Liver (tissue), 9 donors: ENCODE results near the gene GASK1B. TPM values are rescaled to one million over a fixed set of nuclear protein-coding genes. Genes with fewer than 3 reads are reported as not detected.

Experiments
- DNase-seq: peaks from one replicate; pipeline ENCODE4 v3.0.0-alpha.2; 2017; ENCODE audit warnings: low spot score
- H3K27ac ChIP-seq, 2 donors: one replicate each; pipeline ENCODE4 v1.7.0; 2013; ENCODE audit warnings: inconsistent platforms in 2 of 2, low read length in 2 of 2, control low read depth in 1 of 2, low read depth in 1 of 2, mild to moderate bottlenecking in 1 of 2
- H3K27me3 ChIP-seq, 4 donors: one replicate each; pipeline versions ENCODE4 v1.6.1 to v1.7.0; 2013; ENCODE audit warnings: low read length in 3 of 4, inconsistent platforms in 1 of 4, mild to moderate bottlenecking in 1 of 4, moderate library complexity in 1 of 4; ENCODE audit not compliant: control insufficient read depth in 4 of 4, insufficient read depth in 4 of 4
- H3K36me3 ChIP-seq, 4 donors: one replicate each; pipeline versions ENCODE4 v1.6.1 to v1.7.0; 2013; ENCODE audit warnings: low read length in 3 of 4, mild to moderate bottlenecking in 3 of 4, low read depth in 1 of 4, moderate library complexity in 1 of 4; ENCODE audit not compliant: control insufficient read depth in 4 of 4, insufficient read depth in 3 of 4
- H3K4me1 ChIP-seq, 4 donors: one replicate each; pipeline versions ENCODE4 v1.6.1 to v1.7.0; 2013; ENCODE audit warnings: low read length in 3 of 4, mild to moderate bottlenecking in 3 of 4, moderate library complexity in 1 of 4; ENCODE audit not compliant: control insufficient read depth in 4 of 4, insufficient read depth in 4 of 4
- H3K4me3 ChIP-seq, 3 donors: one replicate each; pipeline versions ENCODE4 v1.6.1 to v1.7.0; 2013; ENCODE audit warnings: low read length in 3 of 3, control low read depth in 1 of 3, low read depth in 1 of 3, mild to moderate bottlenecking in 1 of 3
- H3K9ac ChIP-seq, 2 donors: one replicate each; pipeline ENCODE4 v1.7.0; 2013; ENCODE audit warnings: low read length in 2 of 2, mild to moderate bottlenecking in 2 of 2, moderate library complexity in 2 of 2, control low read depth in 1 of 2, low read depth in 1 of 2
- H3K9me3 ChIP-seq, 4 donors: one replicate each; pipeline versions ENCODE4 v1.6.1 to v1.7.0; 2013; ENCODE audit warnings: low read length in 3 of 4; ENCODE audit not compliant: control insufficient read depth in 4 of 4
- EGR1 ChIP-seq, 2 donors: IDR thresholded peaks; 2 replicates each; pipeline ENCODE4 v1.6.1; 2016 to 2018; ENCODE audit warnings: antibody characterized with exemption in 2 of 2, low read depth in 2 of 2
- FOXA2 ChIP-seq: IDR thresholded peaks from 2 replicates; pipeline ENCODE4 v1.6.1; 2016; ENCODE audit warnings: antibody characterized with exemption
- GABPA ChIP-seq, 2 donors: IDR thresholded peaks in 1 of 2; conservative IDR thresholded peaks in 1 of 2; 2 replicates each; pipeline ENCODE4 v1.6.1; 2016; ENCODE audit warnings: antibody characterized with exemption in 2 of 2, mild to moderate bottlenecking in 1 of 2, moderate library complexity in 1 of 2
- HNF4A ChIP-seq, 2 donors: conservative IDR thresholded peaks; 2 replicates each; pipeline ENCODE4 v1.6.1; 2016; ENCODE audit warnings: antibody characterized with exemption in 2 of 2, mild to moderate bottlenecking in 2 of 2
- HNF4G ChIP-seq: IDR thresholded peaks from 2 replicates; pipeline ENCODE4 v1.6.1; 2016; ENCODE audit warnings: antibody characterized with exemption
- JUND ChIP-seq, 2 donors: IDR thresholded peaks; 2 replicates each; pipeline ENCODE4 v1.6.1; 2016; ENCODE audit warnings: antibody characterized with exemption in 2 of 2
- NR2F2 ChIP-seq: IDR thresholded peaks from 2 replicates; pipeline ENCODE4 v1.6.1; 2016; ENCODE audit warnings: antibody characterized with exemption
- RAD21 ChIP-seq, 2 donors: IDR thresholded peaks; 2 replicates each; pipeline ENCODE4 v1.6.1; 2016; ENCODE audit warnings: antibody characterized with exemption in 2 of 2, mild to moderate bottlenecking in 2 of 2
- RXRA ChIP-seq, 2 donors: IDR thresholded peaks; 2 replicates each; pipeline ENCODE4 v1.6.1; 2017 to 2018; ENCODE audit warnings: antibody characterized with exemption in 2 of 2, mild to moderate bottlenecking in 1 of 2
- SP1 ChIP-seq: IDR thresholded peaks from 2 replicates; pipeline ENCODE4 v1.6.1; 2018; ENCODE audit warnings: antibody characterized with exemption, mild to moderate bottlenecking
- TAF1 ChIP-seq: conservative IDR thresholded peaks from 2 replicates; pipeline ENCODE4 v1.6.1; 2016; ENCODE audit warnings: antibody characterized with exemption, mild to moderate bottlenecking
- WGBS: extraction: QIAGEN DNeasy Blood & Tissue Kit; methylation state at CpG from one replicate; pipeline ENCODE4 v1.1.7; 2013; 5-methylcytosine and 5-hydroxymethylcytosine counted together
- polyA plus RNA-seq, 2 donors: library from polyadenylated mRNA; stranded (reverse) in 1 of 2; unstranded in 1 of 2; fragments of 200-250 nt in 1 of 2; fragments of >200 nt in 1 of 2; fragmentation: Nextera tagmentation in 1 of 2; extraction: Ambion mirVana in 1 of 2; gene quantifications; one replicate each; pipeline versions ENCODE4 v1.2.1 to v1.2.3, GENCODE V29; 2013 to 2015
- total RNA-seq, 2 donors: library from RNA; depleted of rRNA; stranded (reverse); fragments of >200 nt; gene quantifications; one replicate each; pipeline ENCODE4 v1.2.3, GENCODE V29; 2014
- TF ChIP-seq, protein P1 (sequence below): IDR thresholded peaks from 2 replicates; pipeline ENCODE4 v1.6.1; 2016; ENCODE audit warnings: antibody characterized with exemption
- TF ChIP-seq, protein P2 (sequence below): IDR thresholded peaks from 2 replicates; pipeline ENCODE4 v1.6.1; 2016; ENCODE audit warnings: antibody characterized with exemption
- TF ChIP-seq, protein P3 (sequence below): fragments of 150-350 bp; IDR thresholded peaks from 2 replicates; pipeline ENCODE4 v1.5.1; 2017; ENCODE audit warnings: improper control_type of control experiment, low read depth, low read length; ENCODE audit not compliant: missing input control
- donor health status: healthy.
- donor health status: healthy.
- donor health status: healthy.
- donor health status: healthy.
- donor health status: healthy.

GASK1B gene
- total and polyA plus RNA-seq, 4 donors: 1.3 to 8.2 (median 4.4) TPM

DNA sequence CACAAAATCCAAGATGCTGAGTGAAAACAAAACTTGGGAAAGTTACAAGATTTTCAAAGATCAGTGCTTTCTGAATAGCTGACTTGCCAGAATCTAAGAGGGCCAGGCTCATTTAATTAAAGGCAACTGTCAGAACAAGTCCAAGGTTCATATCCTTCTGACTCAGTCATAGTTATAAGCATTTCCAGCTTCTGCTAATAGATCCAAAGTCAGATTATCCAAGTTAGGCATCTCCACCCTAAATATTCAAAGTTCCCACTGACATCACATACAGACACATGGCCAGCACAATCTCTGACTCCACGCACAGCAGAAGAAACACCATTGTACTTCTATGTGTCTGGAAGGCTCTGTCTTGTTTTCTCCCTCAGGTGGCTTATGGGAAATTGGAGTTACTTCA, 41.8 kb downstream of the GASK1B start:
- WGBS: 80% methylated on average over 1 of the region's 1 CpG
- Histone ChIP-seq H3K36me3 (no peaks in the 10 kb centered on the region), H3K4me1 (no peaks in the 10 kb centered on the region), H3K4me3 (no peak overlapping the region), H3K9me3 (no peaks in the 10 kb centered on the region), H3K9ac (no peak overlapping the region), H3K27me3 (no peaks in the 10 kb centered on the region), H3K27ac (no peak overlapping the region)
- no peak for DNase-seq
- TF ChIP-seq RXRA (IDR thresholded peaks at IDR 0.05) (no peak), EGR1 (IDR thresholded peaks at IDR 0.05; ENCODE audit: low read depth in 2 of 2) (no peak), NR2F2 (no peak), TAF1 (no peak), HNF4G (no peak)
- TF ChIP-seq, protein P1, sequence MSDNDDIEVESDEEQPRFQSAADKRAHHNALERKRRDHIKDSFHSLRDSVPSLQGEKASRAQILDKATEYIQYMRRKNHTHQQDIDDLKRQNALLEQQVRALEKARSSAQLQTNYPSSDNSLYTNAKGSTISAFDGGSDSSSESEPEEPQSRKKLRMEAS: no peak
- TF ChIP-seq, protein P2, sequence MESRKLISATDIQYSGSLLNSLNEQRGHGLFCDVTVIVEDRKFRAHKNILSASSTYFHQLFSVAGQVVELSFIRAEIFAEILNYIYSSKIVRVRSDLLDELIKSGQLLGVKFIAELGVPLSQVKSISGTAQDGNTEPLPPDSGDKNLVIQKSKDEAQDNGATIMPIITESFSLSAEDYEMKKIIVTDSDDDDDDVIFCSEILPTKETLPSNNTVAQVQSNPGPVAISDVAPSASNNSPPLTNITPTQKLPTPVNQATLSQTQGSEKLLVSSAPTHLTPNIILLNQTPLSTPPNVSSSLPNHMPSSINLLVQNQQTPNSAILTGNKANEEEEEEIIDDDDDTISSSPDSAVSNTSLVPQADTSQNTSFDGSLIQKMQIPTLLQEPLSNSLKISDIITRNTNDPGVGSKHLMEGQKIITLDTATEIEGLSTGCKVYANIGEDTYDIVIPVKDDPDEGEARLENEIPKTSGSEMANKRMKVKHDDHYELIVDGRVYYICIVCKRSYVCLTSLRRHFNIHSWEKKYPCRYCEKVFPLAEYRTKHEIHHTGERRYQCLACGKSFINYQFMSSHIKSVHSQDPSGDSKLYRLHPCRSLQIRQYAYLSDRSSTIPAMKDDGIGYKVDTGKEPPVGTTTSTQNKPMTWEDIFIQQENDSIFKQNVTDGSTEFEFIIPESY: no peak

DNA sequence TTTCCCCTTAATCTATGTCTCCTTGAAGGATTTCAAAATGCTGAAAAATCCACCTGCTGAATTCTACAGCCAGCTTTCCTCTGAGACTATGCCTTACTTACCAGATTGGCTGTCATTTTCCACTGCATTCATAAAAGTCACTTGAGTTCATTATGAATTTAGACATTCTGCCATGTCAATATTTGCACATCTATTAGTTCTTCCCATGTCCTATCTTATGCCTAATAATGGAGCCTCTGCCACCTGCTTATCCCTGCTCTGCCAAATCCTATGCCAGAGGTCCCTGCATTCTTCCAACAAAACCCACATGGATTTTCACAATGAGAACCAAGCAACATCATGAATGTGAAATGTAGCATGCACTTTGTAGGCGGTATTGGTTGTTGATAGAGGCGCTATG, 42.6 kb downstream of the GASK1B start:
- no peaks in the 10 kb centered on the region for H3K27me3 ChIP-seq
- TF ChIP-seq RAD21 (IDR thresholded peaks at IDR 0.05): no peak
- no peak for TF ChIP-seq HNF4A (conservative IDR thresholded peaks at IDR 0.05)
- TF ChIP-seq RXRA (IDR thresholded peaks at IDR 0.05): no peak
- no peak for TF ChIP-seq GABPA (IDR thresholded peaks at IDR 0.05 in 1 of 2, conservative IDR thresholded peaks at IDR 0.05 in 1 of 2)
- TF ChIP-seq, protein P2: no peak
- TF ChIP-seq, protein P3, sequence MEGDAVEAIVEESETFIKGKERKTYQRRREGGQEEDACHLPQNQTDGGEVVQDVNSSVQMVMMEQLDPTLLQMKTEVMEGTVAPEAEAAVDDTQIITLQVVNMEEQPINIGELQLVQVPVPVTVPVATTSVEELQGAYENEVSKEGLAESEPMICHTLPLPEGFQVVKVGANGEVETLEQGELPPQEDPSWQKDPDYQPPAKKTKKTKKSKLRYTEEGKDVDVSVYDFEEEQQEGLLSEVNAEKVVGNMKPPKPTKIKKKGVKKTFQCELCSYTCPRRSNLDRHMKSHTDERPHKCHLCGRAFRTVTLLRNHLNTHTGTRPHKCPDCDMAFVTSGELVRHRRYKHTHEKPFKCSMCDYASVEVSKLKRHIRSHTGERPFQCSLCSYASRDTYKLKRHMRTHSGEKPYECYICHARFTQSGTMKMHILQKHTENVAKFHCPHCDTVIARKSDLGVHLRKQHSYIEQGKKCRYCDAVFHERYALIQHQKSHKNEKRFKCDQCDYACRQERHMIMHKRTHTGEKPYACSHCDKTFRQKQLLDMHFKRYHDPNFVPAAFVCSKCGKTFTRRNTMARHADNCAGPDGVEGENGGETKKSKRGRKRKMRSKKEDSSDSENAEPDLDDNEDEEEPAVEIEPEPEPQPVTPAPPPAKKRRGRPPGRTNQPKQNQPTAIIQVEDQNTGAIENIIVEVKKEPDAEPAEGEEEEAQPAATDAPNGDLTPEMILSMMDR: no peak
- TF ChIP-seq TAF1: no peak
- no peak for TF ChIP-seq SP1
- no peak for TF ChIP-seq HNF4G
- no peak for TF ChIP-seq JUND (IDR thresholded peaks at IDR 0.05)
- TF ChIP-seq, protein P1: no peak
- no peak for TF ChIP-seq FOXA2
- 88% methylated on average over 2 of the region's 2 CpGs for WGBS
- H3K4me1 ChIP-seq: no peaks in the 10 kb centered on the region
- no peaks in the 10 kb centered on the region for H3K9me3 ChIP-seq
- no peaks in the 10 kb centered on the region for H3K36me3 ChIP-seq
- H3K4me3 ChIP-seq: no peak overlapping the region
- H3K9ac ChIP-seq: no peak overlapping the region
- DNase-seq: no peak
- no peak overlapping the region for H3K27ac ChIP-seq
